Stomach (tissue), 9 donors: ENCODE data around the gene ERMP1. TPM values are rescaled to one million over a fixed set of nuclear protein-coding genes. Genes with fewer than 3 reads are reported as not detected.

Experiments used
- DNase-seq, 2 donors: peaks; one replicate each; pipeline versions ENCODE4 v3.0.0 to v3.0.0-alpha.2; 2013 to 2019
- H3K27ac ChIP-seq, 5 donors: fragments of 200-600 bp in 4 of 5; sonication (generic) in 4 of 5; one replicate each; pipeline ENCODE4 v1.5.1; 2013 to 2019; ENCODE audit warnings: mild to moderate bottlenecking in 1 of 5, moderate library complexity in 1 of 5
- H3K27me3 ChIP-seq, 3 donors: fragments of 200-600 bp; sonication (generic); one replicate each; pipeline ENCODE4 v1.5.1; 2017 to 2019; ENCODE audit warnings: mixed run types in 1 of 3
- H3K36me3 ChIP-seq, 4 donors: fragments of 200-600 bp; sonication (generic); 1 replicate in 3 of 4; 2 replicates in 1 of 4; pipeline ENCODE4 v1.5.1; 2016 to 2019
- H3K4me1 ChIP-seq, 4 donors: fragments of 200-600 bp; sonication (generic); one replicate each; pipeline ENCODE4 v1.5.1; 2016 to 2019
- H3K4me3 ChIP-seq, 4 donors: fragments of 200-600 bp; sonication (generic) in 3 of 4; one replicate each; pipeline ENCODE4 v1.5.1; 2016 to 2019; ENCODE audit warnings: mild to moderate bottlenecking in 1 of 4
- H3K9me3 ChIP-seq, 4 donors: fragments of 200-600 bp; sonication (generic); one replicate each; pipeline ENCODE4 v1.5.1; 2016 to 2019
- CTCF ChIP-seq, 7 experiments: fragments of 450-650 bp in 4 of 7; fragments of 200-600 bp in 3 of 7; sonication (generic) in 3 of 7; IDR thresholded peaks; one replicate each; pipeline ENCODE4 v1.5.1; 2016 to 2019; ENCODE audit warnings: antibody characterized with exemption in 7 of 7, control low read depth in 2 of 7, mild to moderate bottlenecking in 1 of 7
- EP300 ChIP-seq: sonication (generic); formaldehyde crosslinking; IDR thresholded peaks from one replicate; pipeline ENCODE4 v1.6.1; 2017; ENCODE audit warnings: antibody characterized with exemption
- POLR2A ChIP-seq, 4 donors: fragments of 450-650 bp; IDR thresholded peaks; one replicate each; pipeline ENCODE4 v1.6.1; 2016; ENCODE audit warnings: antibody characterized with exemption in 4 of 4, control low read depth in 2 of 4, mild to moderate bottlenecking in 1 of 4, moderate library complexity in 1 of 4
- POLR2AphosphoS5 ChIP-seq, 3 donors: sonication (generic); formaldehyde crosslinking; IDR thresholded peaks; one replicate each; pipeline ENCODE4 v1.6.1; 2016; ENCODE audit warnings: antibody characterized with exemption in 3 of 3
- WGBS, 5 donors: extraction: QIAGEN DNeasy Blood & Tissue Kit in 3 of 5; methylation state at CpG; one replicate each; pipeline versions ENCODE4 v1.1.5 to v1.1.7; 2013 to 2018; 5-methylcytosine and 5-hydroxymethylcytosine counted together
- intact Hi-C: fragments of 100-400 bp; cut with DNase I; formaldehyde crosslinking; loops from one replicate; pipeline ENCODE4 v1.15.1; 2023; ENCODE audit warnings: low total_unique reads
- polyA plus RNA-seq, 3 donors: library from polyadenylated mRNA; stranded (reverse); fragments of 200-250 nt; gene quantifications; one replicate each; pipeline ENCODE4 v1.2.3, GENCODE V29; 2013
- total RNA-seq, 5 donors: library from RNA; depleted of rRNA; stranded (reverse); fragments of >200 nt; gene quantifications; one replicate each; pipeline versions ENCODE4 v1.1.0 to v1.2.3, GENCODE V29; 2014 to 2016
- donor health status: healthy with polysubstance abuse.
- donor health status: Bipolar disorder and iron deficiency.
- donor health status: healthy.

ERMP1 gene
- total and polyA plus RNA-seq, 8 donors, result 2.0 to 32.1 (median 16.3) TPM

GRCh38 chr9:5846096-5846495 lies 13.2 kb upstream of the ERMP1 start:
- Histone ChIP-seq H3K27me3 (no peaks in the 10 kb centered on the region), H3K9me3 (no peaks in the 10 kb centered on the region), H3K27ac (no peak overlapping the region), H3K36me3 (no peaks in the 10 kb centered on the region), H3K4me1 (peaks cover 9 to 22% (median 10%) of the 10 kb centered on the region in 4 donors), H3K4me3 (no peak overlapping the region)
- intact Hi-C loops, result no loop called here
- TF ChIP-seq EP300 (no peak), POLR2AphosphoS5 (IDR thresholded peaks at IDR 0.05) (no peak), POLR2A (IDR thresholded peaks at IDR 0.05) (no peak), CTCF (IDR thresholded peaks at IDR 0.05) (no peak)
- WGBS, 5 donors, result 94 to 100% (median 100%) methylated on average over 1 of the region's 1 CpG
- DNase-seq, result no peak

GRCh38 chr9:5845157-5845531 lies 12.2 kb upstream of the ERMP1 start:
- H3K27me3 ChIP-seq, result no peaks in the 10 kb centered on the region
- H3K4me3 ChIP-seq, result no peak overlapping the region
- H3K27ac ChIP-seq, result peak overlapping the region in 1 of 5 donors; percentile 55
- WGBS, 5 donors, result 81 to 100% (median 90%) methylated on average over 1 of the region's 1 CpG
- peaks cover 9 to 22% (median 10%) of the 10 kb centered on the region in 4 donors for H3K4me1 ChIP-seq
- no peaks in the 10 kb centered on the region for H3K36me3 ChIP-seq
- intact Hi-C loops, result no loop called here
- DNase-seq, result no peak
- no peaks in the 10 kb centered on the region for H3K9me3 ChIP-seq
- TF ChIP-seq POLR2AphosphoS5 (IDR thresholded peaks at IDR 0.05) (no peak), EP300 (no peak), CTCF (IDR thresholded peaks at IDR 0.05) (no peak), POLR2A (IDR thresholded peaks at IDR 0.05) (no peak)

- Histone ChIP-seq H3K4me1 (peaks cover 10 to 34% (median 19%) of the 10 kb centered on the region in 4 donors), H3K27ac (peak overlapping the region in 4 of 5 donors; percentile 29 to 55 (median 40)), H3K27me3 (no peaks in the 10 kb centered on the region), H3K36me3 (no peaks in the 10 kb centered on the region), H3K9me3 (no peaks in the 10 kb centered on the region), H3K4me3 (no peak overlapping the region)
- 30 to 44% (median 34%) methylated on average over 8 of the region's 8 CpGs for WGBS, 5 donors
- intact Hi-C loops, result no loop called here
- DNase-seq, result peak in 1 of 2 donors; percentile 55
- TF ChIP-seq EP300 (no peak), CTCF (IDR thresholded peaks at IDR 0.05) (no peak), POLR2A (IDR thresholded peaks at IDR 0.05) (no peak), POLR2AphosphoS5 (IDR thresholded peaks at IDR 0.05) (no peak)
These were observed 11.0 kb upstream of the ERMP1 start for GRCh38 chr9:5843794-5844471.

- Histone ChIP-seq H3K4me3 (no peak overlapping the region), H3K27ac (peak overlapping the region in 4 of 5 donors; percentile 25 to 55 (median 40)), H3K36me3 (no peaks in the 10 kb centered on the region), H3K4me1 (peaks cover 10 to 37% (median 21%) of the 10 kb centered on the region in 4 donors), H3K27me3 (no peaks in the 10 kb centered on the region), H3K9me3 (no peaks in the 10 kb centered on the region)
- no peak for DNase-seq
- 26 to 46% (median 43%) methylated on average over 5 of the region's 5 CpGs for WGBS, 5 donors
- intact Hi-C loops, result no loop called here
- TF ChIP-seq POLR2A (IDR thresholded peaks at IDR 0.05), result no peak
- TF ChIP-seq CTCF (IDR thresholded peaks at IDR 0.05), result no peak
- TF ChIP-seq EP300, result no peak
- no peak for TF ChIP-seq POLR2AphosphoS5 (IDR thresholded peaks at IDR 0.05)
These were observed 10.2 kb upstream of the ERMP1 start for GRCh38 chr9:5842929-5843793.
